OCI-LY7 (cell line): ENCODE data around the gene KIF6.

ENCODE experiments used
- EZH2phosphoT487 ChIP-seq: fragments of 200-600 bp; sonication (generic); IDR thresholded peaks from 2 replicates; pipeline ENCODE4 v1.6.1; 2018; ENCODE audit warnings: low read depth, borderline replicate concordance, mild to moderate bottlenecking, mixed run types, antibody characterized with exemption, low read length, moderate library complexity, mixed read lengths
- TF ChIP-seq, protein P1 (sequence below): fragments of 200-600 bp; sonication (generic); conservative IDR thresholded peaks from 2 replicates; pipeline ENCODE4 v1.5.1; 2014; ENCODE audit warnings: mild to moderate bottlenecking, antibody characterized with exemption, low read length, moderate library complexity, mixed read lengths

DNA sequence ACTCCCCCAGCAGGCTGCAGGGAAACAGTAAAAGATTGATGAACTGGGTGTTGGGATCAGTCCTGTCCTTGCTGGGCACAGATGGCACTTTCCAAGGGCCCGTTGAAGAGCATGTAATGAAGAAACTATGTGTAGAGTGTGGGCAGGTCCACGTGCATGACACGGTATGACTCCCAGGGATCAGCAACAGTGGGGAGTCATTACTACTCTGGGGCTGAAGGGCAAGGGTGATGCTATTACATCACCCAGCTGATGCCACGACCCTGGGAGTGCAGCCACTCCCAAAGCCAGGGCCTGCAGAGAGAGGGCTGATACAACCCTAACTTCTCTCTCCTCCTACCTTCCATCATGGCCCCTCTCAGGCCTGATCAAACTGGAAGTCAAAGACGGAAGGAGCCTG, 431.1 kb downstream of the KIF6 start:
- TF ChIP-seq, protein P1, sequence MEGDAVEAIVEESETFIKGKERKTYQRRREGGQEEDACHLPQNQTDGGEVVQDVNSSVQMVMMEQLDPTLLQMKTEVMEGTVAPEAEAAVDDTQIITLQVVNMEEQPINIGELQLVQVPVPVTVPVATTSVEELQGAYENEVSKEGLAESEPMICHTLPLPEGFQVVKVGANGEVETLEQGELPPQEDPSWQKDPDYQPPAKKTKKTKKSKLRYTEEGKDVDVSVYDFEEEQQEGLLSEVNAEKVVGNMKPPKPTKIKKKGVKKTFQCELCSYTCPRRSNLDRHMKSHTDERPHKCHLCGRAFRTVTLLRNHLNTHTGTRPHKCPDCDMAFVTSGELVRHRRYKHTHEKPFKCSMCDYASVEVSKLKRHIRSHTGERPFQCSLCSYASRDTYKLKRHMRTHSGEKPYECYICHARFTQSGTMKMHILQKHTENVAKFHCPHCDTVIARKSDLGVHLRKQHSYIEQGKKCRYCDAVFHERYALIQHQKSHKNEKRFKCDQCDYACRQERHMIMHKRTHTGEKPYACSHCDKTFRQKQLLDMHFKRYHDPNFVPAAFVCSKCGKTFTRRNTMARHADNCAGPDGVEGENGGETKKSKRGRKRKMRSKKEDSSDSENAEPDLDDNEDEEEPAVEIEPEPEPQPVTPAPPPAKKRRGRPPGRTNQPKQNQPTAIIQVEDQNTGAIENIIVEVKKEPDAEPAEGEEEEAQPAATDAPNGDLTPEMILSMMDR: no peak
- no peak for TF ChIP-seq EZH2phosphoT487
